Thoracic aorta endothelial cell (primary cell): Measurements from ENCODE around the gene NPPC. TPM values are rescaled to one million over a fixed set of nuclear protein-coding genes. Genes with fewer than 3 reads are reported as not detected.

ENCODE experiments used
- small RNA-seq: library from RNA; depleted of rRNA; stranded (forward); fragments of <200 nt; gene quantifications from one replicate; pipeline ENCODE3, GENCODE V24; 2012
- total RNA-seq: library from RNA; depleted of rRNA; stranded (reverse); fragments of >200 nt; gene quantifications from 2 replicates; pipeline ENCODE4 v1.2.3, GENCODE V29; 2012

NPPC gene
- not detected in 2 replicates for total RNA-seq

DNA sequence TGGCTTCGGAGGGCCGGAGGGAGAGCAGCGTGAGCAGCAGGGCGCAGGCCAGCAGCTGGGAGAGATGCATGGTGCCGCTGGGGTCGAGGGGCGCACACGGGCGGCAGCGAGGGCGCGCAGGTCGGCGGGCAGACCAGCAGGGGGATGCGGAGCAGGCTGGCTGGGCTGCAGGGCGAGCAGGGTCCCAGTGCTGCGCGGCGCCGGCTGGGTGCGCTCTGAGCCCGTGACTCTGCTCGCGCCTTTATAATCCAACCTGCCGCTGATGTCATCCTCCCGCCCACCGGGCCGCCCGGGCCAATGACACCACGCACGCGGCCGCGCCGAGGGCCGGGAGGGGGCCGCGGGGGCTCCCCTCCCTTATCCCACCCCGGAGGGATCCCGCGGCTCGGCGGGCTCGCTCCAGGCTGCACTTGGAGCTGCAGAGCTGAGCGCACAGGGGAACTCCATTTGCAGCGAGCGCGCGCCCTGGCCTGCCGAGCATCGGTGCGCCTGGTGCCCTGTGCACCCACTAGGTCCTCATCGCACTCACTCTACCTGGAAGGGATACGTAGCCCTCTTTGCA lies at the start of gene NPPC:
Gene NPPC (minus strand): TSS at position 217 of the 562 bp plus-strand sequence. CDS start 147 bp downstream, at position 70.

GRCh38 chr2:231961349-231962166 lies 35.4 kb upstream of the NPPC start, which contains the start of gene DIS3L2:
Gene DIS3L2 (plus strand): TSS chr2:231961713. CDS start chr2:232014928, 53,215 bp downstream.

Small RNA genes lying within 50 kb of the gene (small RNA-seq; reads per million reads assigned to genes)
- not detected for gene MIR1471

Other genes with a start within 250 kb of the NPPC start
- 1,813 and 1,929 TPM in 2 replicates for gene PTMA, start 217.9 kb downstream of the NPPC start, total RNA-seq
- gene PDE6D, start 145.1 kb downstream of the NPPC start, total RNA-seq, result 27.5 and 36.0 TPM in 2 replicates
- 21.9 and 29.3 TPM in 2 replicates for gene COPS7B, start 140.0 kb downstream of the NPPC start, total RNA-seq
- 32.3 and 36.1 TPM in 2 replicates for gene DIS3L2, start 35.3 kb upstream of the NPPC start, total RNA-seq